ENCODE results near the gene PKP1.

PKP1 gene

DNA sequence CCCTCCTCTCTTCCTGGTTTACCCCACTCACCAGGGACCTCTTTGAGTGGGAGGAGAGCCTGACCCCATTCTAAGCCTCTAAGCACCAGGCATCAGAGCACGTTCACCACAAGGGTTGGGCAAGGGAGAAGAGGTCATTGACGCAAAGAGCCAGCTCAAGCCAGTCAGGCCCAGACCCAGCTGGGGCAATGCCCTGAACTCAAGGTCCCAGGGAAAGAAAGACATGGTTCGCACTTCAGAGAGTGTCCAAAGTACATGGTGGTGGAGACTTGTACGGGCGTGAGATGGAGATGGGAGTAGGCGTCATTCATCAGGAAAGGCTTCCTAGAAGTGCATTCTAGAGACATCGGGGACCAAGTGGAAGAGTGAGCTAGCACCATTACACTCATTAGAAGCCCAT lies 7.2 kb downstream of the PKP1 start:
- TF ChIP-seq EZH2phosphoT487 (IDR thresholded peaks at IDR 0.05; ENCODE audit: low read length) (no peak), EZH2 (optimal IDR thresholded peaks at IDR 0.05; ENCODE audit: low read depth, low read length) (no peak)
- TF ChIP-seq, protein P1, sequence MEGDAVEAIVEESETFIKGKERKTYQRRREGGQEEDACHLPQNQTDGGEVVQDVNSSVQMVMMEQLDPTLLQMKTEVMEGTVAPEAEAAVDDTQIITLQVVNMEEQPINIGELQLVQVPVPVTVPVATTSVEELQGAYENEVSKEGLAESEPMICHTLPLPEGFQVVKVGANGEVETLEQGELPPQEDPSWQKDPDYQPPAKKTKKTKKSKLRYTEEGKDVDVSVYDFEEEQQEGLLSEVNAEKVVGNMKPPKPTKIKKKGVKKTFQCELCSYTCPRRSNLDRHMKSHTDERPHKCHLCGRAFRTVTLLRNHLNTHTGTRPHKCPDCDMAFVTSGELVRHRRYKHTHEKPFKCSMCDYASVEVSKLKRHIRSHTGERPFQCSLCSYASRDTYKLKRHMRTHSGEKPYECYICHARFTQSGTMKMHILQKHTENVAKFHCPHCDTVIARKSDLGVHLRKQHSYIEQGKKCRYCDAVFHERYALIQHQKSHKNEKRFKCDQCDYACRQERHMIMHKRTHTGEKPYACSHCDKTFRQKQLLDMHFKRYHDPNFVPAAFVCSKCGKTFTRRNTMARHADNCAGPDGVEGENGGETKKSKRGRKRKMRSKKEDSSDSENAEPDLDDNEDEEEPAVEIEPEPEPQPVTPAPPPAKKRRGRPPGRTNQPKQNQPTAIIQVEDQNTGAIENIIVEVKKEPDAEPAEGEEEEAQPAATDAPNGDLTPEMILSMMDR (IDR thresholded peaks at IDR 0.05; ENCODE audit: low read length), result no peak
- Histone ChIP-seq H3F3A (ENCODE audit: insufficient read depth, low read length) (no peaks in the 10 kb centered on the region), H3K9me2 (replicated peaks; ENCODE audit: insufficient read depth, low read length) (no peaks in the 10 kb centered on the region), H3K4me2 (ENCODE audit: low read depth, low read length) (no peak overlapping the region), H3K79me2 (ENCODE audit: low read length) (no peaks in the 10 kb centered on the region), H3K27ac (ENCODE audit: low read length) (no peak overlapping the region), H3K27me3 (replicated peaks; ENCODE audit: insufficient read depth, low read length) (peaks cover 52% of the 10 kb centered on the region), H4K20me1 (ENCODE audit: insufficient read depth, low read length) (no peaks in the 10 kb centered on the region), H3K36me3 (replicated peaks; ENCODE audit: insufficient read depth, low read length) (no peaks in the 10 kb centered on the region), H3K9ac (ENCODE audit: low read length) (no peak overlapping the region), H3K4me3 (ENCODE audit: low read length) (no peak overlapping the region), H3K4me1 (ENCODE audit: low read length) (no peaks in the 10 kb centered on the region), H2AFZ (ENCODE audit: low read length) (no peak overlapping the region), H3K9me3 (replicated peaks; ENCODE audit: insufficient read depth, low read length) (no peaks in the 10 kb centered on the region)
- DNase-seq, result no peak

DNA sequence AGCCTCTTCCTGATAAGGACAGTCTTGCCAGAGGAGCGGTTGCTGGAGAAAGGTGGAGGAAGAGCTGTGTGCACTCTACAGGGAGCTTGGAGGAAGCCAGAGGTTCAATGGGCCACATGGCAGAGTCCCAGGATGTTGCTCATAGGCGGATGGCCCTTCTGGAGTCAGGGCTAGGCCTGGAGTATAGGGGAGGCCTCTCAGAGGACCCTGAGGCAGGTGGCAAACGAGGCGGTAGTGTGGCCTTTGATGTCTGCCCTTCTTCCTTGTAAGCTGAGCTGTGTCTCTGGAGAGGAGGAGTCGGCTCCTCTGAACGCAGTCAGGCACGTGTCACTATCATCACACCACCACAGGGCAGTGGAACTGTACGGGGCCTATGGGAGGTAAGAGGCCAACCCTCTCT lies 8.6 kb downstream of the PKP1 start:
- no peak overlapping the region for H3K4me3 ChIP-seq (ENCODE audit: low read length)
- H2AFZ ChIP-seq (ENCODE audit: low read length), result no peak overlapping the region
- H3K27me3 ChIP-seq (replicated peaks; ENCODE audit: insufficient read depth, low read length), result peaks cover 38% of the 10 kb centered on the region
- no peaks in the 10 kb centered on the region for H3K79me2 ChIP-seq (ENCODE audit: low read length)
- H3K4me2 ChIP-seq (ENCODE audit: low read depth, low read length), result no peak overlapping the region
- no peaks in the 10 kb centered on the region for H4K20me1 ChIP-seq (ENCODE audit: insufficient read depth, low read length)
- no peak overlapping the region for H3K27ac ChIP-seq (ENCODE audit: low read length)
- TF ChIP-seq EZH2 (optimal IDR thresholded peaks at IDR 0.05; ENCODE audit: low read depth, low read length) (no peak), EZH2phosphoT487 (IDR thresholded peaks at IDR 0.05; ENCODE audit: low read length) (no peak)
- TF ChIP-seq, protein P1 (IDR thresholded peaks at IDR 0.05; ENCODE audit: low read length), result no peak
- DNase-seq, result no peak
- no peak overlapping the region for H3K9ac ChIP-seq (ENCODE audit: low read length)
- no peaks in the 10 kb centered on the region for H3K4me1 ChIP-seq (ENCODE audit: low read length)
- H3K36me3 ChIP-seq (replicated peaks; ENCODE audit: insufficient read depth, low read length), result no peaks in the 10 kb centered on the region
- no peaks in the 10 kb centered on the region for H3K9me3 ChIP-seq (replicated peaks; ENCODE audit: insufficient read depth, low read length)
- H3K9me2 ChIP-seq (replicated peaks; ENCODE audit: insufficient read depth, low read length), result no peaks in the 10 kb centered on the region
- no peaks in the 10 kb centered on the region for H3F3A ChIP-seq (ENCODE audit: insufficient read depth, low read length)

DNA sequence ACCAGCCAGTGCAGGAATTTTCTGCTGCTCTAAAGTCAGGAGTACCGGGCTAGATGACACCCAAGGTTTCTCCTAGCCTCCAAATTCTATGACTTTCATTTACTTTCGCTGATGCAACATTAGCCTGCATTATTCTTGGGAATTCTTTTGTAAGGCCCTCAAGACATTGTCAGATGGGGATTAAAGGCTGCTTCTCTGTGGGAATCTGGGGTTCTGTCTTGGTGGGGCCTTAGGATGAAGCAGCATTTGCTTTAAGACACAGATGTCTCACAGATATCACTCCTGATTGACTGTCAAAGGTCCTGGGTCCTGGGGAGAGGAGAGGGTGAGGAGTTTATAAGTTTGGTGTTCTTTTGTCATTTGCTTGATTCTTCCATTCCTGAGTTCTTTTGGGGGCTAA lies 11.6 kb downstream of the PKP1 start:
- no peak for DNase-seq
- H3K9me3 ChIP-seq (replicated peaks; ENCODE audit: insufficient read depth, low read length), result no peaks in the 10 kb centered on the region
- H3K27ac ChIP-seq (ENCODE audit: low read length), result no peak overlapping the region
- H3K4me1 ChIP-seq (ENCODE audit: low read length), result no peaks in the 10 kb centered on the region
- peaks cover 15% of the 10 kb centered on the region for H3K27me3 ChIP-seq (replicated peaks; ENCODE audit: insufficient read depth, low read length)
- no peaks in the 10 kb centered on the region for H3K36me3 ChIP-seq (replicated peaks; ENCODE audit: insufficient read depth, low read length)
- no peak overlapping the region for H3K4me2 ChIP-seq (ENCODE audit: low read depth, low read length)
- no peaks in the 10 kb centered on the region for H4K20me1 ChIP-seq (ENCODE audit: insufficient read depth, low read length)
- no peaks in the 10 kb centered on the region for H3K9me2 ChIP-seq (replicated peaks; ENCODE audit: insufficient read depth, low read length)
- no peak overlapping the region for H2AFZ ChIP-seq (ENCODE audit: low read length)
- no peak overlapping the region for H3K9ac ChIP-seq (ENCODE audit: low read length)
- no peaks in the 10 kb centered on the region for H3F3A ChIP-seq (ENCODE audit: insufficient read depth, low read length)
- H3K4me3 ChIP-seq (ENCODE audit: low read length), result no peak overlapping the region
- H3K79me2 ChIP-seq (ENCODE audit: low read length), result no peaks in the 10 kb centered on the region
- TF ChIP-seq EZH2phosphoT487 (IDR thresholded peaks at IDR 0.05; ENCODE audit: low read length) (no peak), EZH2 (optimal IDR thresholded peaks at IDR 0.05; ENCODE audit: low read depth, low read length) (no peak)
- TF ChIP-seq, protein P1 (IDR thresholded peaks at IDR 0.05; ENCODE audit: low read length), result no peak

Data from MM.1S (cell line).